ENCODE results near the gene DUSP8.
"Not testable (repeated sequence)": the region's sequence is repeated elsewhere in the genome, so short reads cannot be mapped to it uniquely, and the experiment has no call there.

DUSP8 gene

GRCh38 chr11:1604711-1605110 lies 32.6 kb upstream of the DUSP8 start:
- DNase-seq (ENCODE audit: low read depth): no peak
- no peak overlapping the region for H3K4me3 ChIP-seq (ENCODE audit: low read depth, low read length)
- no peak for TF ChIP-seq CTCF (IDR thresholded peaks at IDR 0.05; ENCODE audit: low read depth, low read length)
- TF ChIP-seq MYC (IDR thresholded peaks at IDR 0.05; ENCODE audit: low read depth, low read length): no peak
- TF ChIP-seq MAX (IDR thresholded peaks at IDR 0.05; ENCODE audit: low read depth, low read length): no peak
- no peak for TF ChIP-seq POLR2A (IDR thresholded peaks at IDR 0.05; ENCODE audit: extremely low read depth, insufficient read length)

DNA sequence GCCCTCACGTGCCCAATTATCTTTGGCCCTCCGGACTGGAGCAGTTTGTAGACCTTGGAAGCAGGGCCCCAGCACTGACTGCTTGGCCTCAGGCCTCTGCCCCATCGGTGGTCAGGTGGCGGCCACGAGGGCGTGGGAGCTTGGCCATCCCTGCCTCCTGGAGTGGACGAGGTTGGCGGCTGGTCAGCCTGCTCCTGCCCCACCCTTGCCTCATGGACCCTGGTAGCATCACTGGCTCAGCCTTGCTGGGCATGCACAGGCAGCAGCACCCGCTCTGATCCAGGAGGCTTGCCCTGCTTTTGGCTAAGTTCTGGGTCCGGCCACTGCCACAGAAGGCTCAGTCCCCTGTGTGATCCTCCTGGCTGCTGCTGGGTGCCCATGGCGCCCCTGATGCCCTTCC lies 32.1 kb upstream of the DUSP8 start:
- no peak overlapping the region for H3K4me3 ChIP-seq (ENCODE audit: low read depth, low read length)
- DNase-seq (ENCODE audit: low read depth): no peak
- TF ChIP-seq POLR2A (IDR thresholded peaks at IDR 0.05; ENCODE audit: extremely low read depth, insufficient read length): no peak
- TF ChIP-seq MYC (IDR thresholded peaks at IDR 0.05; ENCODE audit: low read depth, low read length): no peak
- TF ChIP-seq CTCF (IDR thresholded peaks at IDR 0.05; ENCODE audit: low read depth, low read length): no peak
- no peak for TF ChIP-seq MAX (IDR thresholded peaks at IDR 0.05; ENCODE audit: low read depth, low read length)

DNA sequence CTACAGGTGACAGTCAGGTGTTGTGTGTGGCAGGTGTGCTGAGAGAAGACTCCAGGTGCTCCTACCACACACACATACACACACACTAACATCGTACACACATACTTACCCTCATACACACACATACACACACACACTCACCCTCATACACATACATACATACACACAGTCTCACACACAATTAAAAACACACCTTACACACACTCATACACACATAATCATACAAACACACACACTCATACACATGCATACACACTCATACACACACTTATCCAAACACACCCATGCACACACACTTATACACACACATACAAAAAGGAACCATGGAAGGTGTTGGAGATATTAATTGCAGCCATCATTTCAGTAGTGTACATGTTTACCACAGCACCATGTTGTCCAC lies 31.6 kb upstream of the DUSP8 start:
- TF ChIP-seq MYC (IDR thresholded peaks at IDR 0.05; ENCODE audit: low read depth, low read length) (no peak), POLR2A (IDR thresholded peaks at IDR 0.05; ENCODE audit: extremely low read depth, insufficient read length) (no peak), CTCF (IDR thresholded peaks at IDR 0.05; ENCODE audit: low read depth, low read length) (no peak), MAX (IDR thresholded peaks at IDR 0.05; ENCODE audit: low read depth, low read length) (no peak)
- no peak for DNase-seq (ENCODE audit: low read depth)
- no peak overlapping the region for H3K4me3 ChIP-seq (ENCODE audit: low read depth, low read length)

GRCh38 chr11:1601663-1602062 lies 29.6 kb upstream of the DUSP8 start:
- H3K4me3 ChIP-seq (ENCODE audit: low read depth, low read length); DNase-seq (ENCODE audit: low read depth): not testable (repeated sequence)

DNA sequence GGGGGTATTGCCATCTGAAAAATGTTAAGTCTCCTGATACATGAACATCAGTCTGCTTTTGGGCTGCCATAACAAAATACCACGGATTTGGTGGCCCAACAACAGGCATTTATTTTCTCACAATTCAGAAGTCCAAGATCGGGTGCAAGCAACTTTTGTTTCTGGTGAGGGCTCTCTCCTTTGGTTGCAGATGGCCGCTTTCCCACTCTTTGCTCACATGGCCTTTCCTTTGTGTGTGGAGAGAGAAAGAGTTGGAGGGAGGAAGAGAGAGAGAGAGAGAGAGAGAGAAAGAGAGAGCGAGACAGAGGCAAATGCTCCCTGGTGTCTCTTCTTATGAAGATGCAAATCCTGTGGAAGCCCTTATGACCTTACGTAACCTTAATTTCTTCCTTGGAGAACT lies 28.6 kb upstream of the DUSP8 start:
- no peak for TF ChIP-seq MYC (IDR thresholded peaks at IDR 0.05; ENCODE audit: low read depth, low read length)
- no peak for TF ChIP-seq MAX (IDR thresholded peaks at IDR 0.05; ENCODE audit: low read depth, low read length)
- no peak for TF ChIP-seq CTCF (IDR thresholded peaks at IDR 0.05; ENCODE audit: low read depth, low read length)
- no peak for TF ChIP-seq POLR2A (IDR thresholded peaks at IDR 0.05; ENCODE audit: extremely low read depth, insufficient read length)
- no peak for DNase-seq (ENCODE audit: low read depth)

DNA sequence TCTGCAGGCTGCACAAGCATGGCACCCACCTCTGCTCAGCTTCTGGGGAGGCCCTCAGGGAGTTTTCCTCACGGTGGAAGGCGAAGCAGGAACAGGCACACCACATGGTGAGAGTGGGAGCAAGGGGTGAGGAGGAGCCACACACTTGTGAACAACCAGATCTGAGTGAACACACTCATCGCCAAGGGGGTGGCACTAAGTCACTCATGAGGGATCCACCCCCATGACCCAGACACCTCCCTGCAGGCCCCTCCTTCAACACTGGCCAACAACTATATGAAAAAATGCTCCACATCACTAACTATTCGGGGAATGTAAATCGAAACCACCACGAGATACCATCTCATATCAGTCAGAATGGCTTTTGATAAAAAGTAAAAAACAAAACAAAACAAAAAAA lies 26.7 kb upstream of the DUSP8 start:
- TF ChIP-seq MYC (IDR thresholded peaks at IDR 0.05; ENCODE audit: low read depth, low read length) (no peak), MAX (IDR thresholded peaks at IDR 0.05; ENCODE audit: low read depth, low read length) (no peak), CTCF (IDR thresholded peaks at IDR 0.05; ENCODE audit: low read depth, low read length) (no peak), POLR2A (IDR thresholded peaks at IDR 0.05; ENCODE audit: extremely low read depth, insufficient read length) (no peak)
- DNase-seq (ENCODE audit: low read depth): no peak
- H3K4me3 ChIP-seq (ENCODE audit: low read depth, low read length): no peak overlapping the region

More for the DNA sequence above, 28.6 kb upstream of the DUSP8 start:
- no peak overlapping the region for H3K4me3 ChIP-seq (ENCODE audit: low read depth, low read length)

GRCh38 chr11:1598406-1598805 lies 26.3 kb upstream of the DUSP8 start:
- DNase-seq (ENCODE audit: low read depth); H3K4me3 ChIP-seq (ENCODE audit: low read depth, low read length): not testable (repeated sequence)

Measured in NB4 (cell line).